K562 (cell line): ENCODE data around the gene CDK1.

Experiments used
- GABPA ChIP-seq: fragments of 200-800 bp; sonication (Bioruptor generic); conservative IDR thresholded peaks from 2 replicates; pipeline ENCODE4 v1.6.1; 2016; ENCODE audit warnings: low read depth, missing genetic modification characterization, missing compliant biosample characterization
- HDAC1 ChIP-seq, 2 experiments: fragments of 450-650 bp; IDR thresholded peaks; 2 replicates each; pipeline ENCODE4 v1.6.1; 2016 to 2017; ENCODE audit warnings: inconsistent platforms in 1 of 2, mild to moderate bottlenecking in 1 of 2, moderate library complexity in 1 of 2
- JUNB ChIP-seq: fragments of 450-650 bp; formaldehyde crosslinking; conservative IDR thresholded peaks from 2 replicates; pipeline ENCODE4 v1.4.0; 2020; ENCODE audit warnings: mild to moderate bottlenecking
- POLR2A ChIP-seq: fragments of 450-650 bp; conservative IDR thresholded peaks from 2 replicates; pipeline ENCODE4 v1.6.1; 2016
- RBM25 ChIP-seq: fragments of 200-400 bp; formaldehyde crosslinking; IDR thresholded peaks from 2 replicates; pipeline ENCODE4 v1.6.1; 2018; ENCODE audit warnings: low read length, low read depth, moderate library complexity; ENCODE audit not compliant: severe bottlenecking
- ZNF766 ChIP-seq: fragments of 200-800 bp; sonication (Bioruptor generic); conservative IDR thresholded peaks from 2 replicates; pipeline ENCODE4 v1.6.1; 2016; ENCODE audit warnings: missing genetic modification characterization, missing compliant biosample characterization
- TF ChIP-seq, protein P1 (sequence below), 2 experiments: IDR thresholded peaks in 1 of 2; conservative IDR thresholded peaks in 1 of 2; 2 replicates each; pipeline ENCODE4 v1.6.1; 2016; ENCODE audit warnings: low read depth in 2 of 2, mild to moderate bottlenecking in 1 of 2, missing compliant biosample characterization in 1 of 2, missing genetic modification characterization in 1 of 2, moderate library complexity in 1 of 2

DNA sequence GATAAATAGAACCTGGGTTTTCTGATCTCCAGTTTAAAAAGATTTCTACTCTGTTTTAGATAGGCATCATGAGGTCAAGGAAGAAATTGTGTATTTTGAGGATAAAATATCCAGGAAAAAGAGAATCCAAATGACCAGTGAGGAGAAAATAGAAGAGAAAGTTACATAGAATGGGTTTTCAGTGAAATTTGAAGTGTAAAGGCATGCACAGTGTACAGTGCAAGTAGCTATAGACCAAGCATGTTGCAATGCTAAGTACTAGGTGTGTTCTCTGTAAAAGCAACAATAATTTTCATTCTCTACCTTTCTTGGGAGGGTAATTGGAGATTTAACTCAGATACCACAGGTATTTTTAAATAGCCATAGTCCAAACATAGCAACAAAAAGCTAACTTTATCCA lies 22.6 kb downstream of the CDK1 start:
- TF ChIP-seq GABPA (tag) (no peak), RBM25 (no peak), POLR2A (no peak), ZNF766 (CRISPR knock-in tag) (no peak), HDAC1 (IDR thresholded peaks at IDR 0.05) (no peak), JUNB (CRISPR knock-in tag) (no peak)
- TF ChIP-seq, protein P1, sequence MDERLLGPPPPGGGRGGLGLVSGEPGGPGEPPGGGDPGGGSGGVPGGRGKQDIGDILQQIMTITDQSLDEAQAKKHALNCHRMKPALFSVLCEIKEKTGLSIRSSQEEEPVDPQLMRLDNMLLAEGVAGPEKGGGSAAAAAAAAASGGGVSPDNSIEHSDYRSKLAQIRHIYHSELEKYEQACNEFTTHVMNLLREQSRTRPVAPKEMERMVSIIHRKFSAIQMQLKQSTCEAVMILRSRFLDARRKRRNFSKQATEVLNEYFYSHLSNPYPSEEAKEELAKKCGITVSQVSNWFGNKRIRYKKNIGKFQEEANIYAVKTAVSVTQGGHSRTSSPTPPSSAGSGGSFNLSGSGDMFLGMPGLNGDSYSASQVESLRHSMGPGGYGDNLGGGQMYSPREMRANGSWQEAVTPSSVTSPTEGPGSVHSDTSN (CRISPR knock-in tag; IDR thresholded peaks at IDR 0.05; ENCODE audit: low read depth) = no peak
- TF ChIP-seq, protein P1 (tag; conservative IDR thresholded peaks at IDR 0.05; ENCODE audit: low read depth) = no peak
